H1 (cell line): ENCODE results near the gene PMEPA1. TPM values are rescaled to one million over a fixed set of nuclear protein-coding genes. Genes with fewer than 3 reads are reported as not detected.
A peak's percentile ranks its signal among the peaks of the same experiment; 100 is the strongest.

Source experiments
- CTCF ChIA-PET: fragments of 300-600 bp; sonication (Branson Sonifier 250); formaldehyde crosslinking; loops from one replicate; lab custom pipeline; 2021; ENCODE audit not compliant: partially characterized antibody; lab: Charles Lee
- POLR2A ChIA-PET: fragments of 300-600 bp; sonication (Branson Sonifier 250); formaldehyde crosslinking; loops from one replicate; lab custom pipeline; 2021; ENCODE audit warnings: inconsistent platforms; ENCODE audit not compliant: partially characterized antibody; lab: Charles Lee
- DNase-seq, 2 experiments: peaks; one replicate each; pipeline versions ENCODE4 v3.0.0 to v3.0.0-alpha.2; 2010 to 2022; ENCODE audit warnings: low spot score in 2 of 2, low read depth in 1 of 2, mixed read lengths in 1 of 2
- FAIRE-seq: peaks from 2 replicates; lab custom pipeline; 2011; peaks lifted over from hg19 to GRCh38; lab: Jason Lieb, UNC
- H2AFZ ChIP-seq: 2 replicates; pipeline ENCODE4 v1.8.1; 2012; ENCODE audit warnings: low read length, inconsistent platforms
- H2AK5ac ChIP-seq: 2 replicates; pipeline ENCODE4 v1.6.1; 2013; ENCODE audit warnings: low read depth, low read length
- H2BK120ac ChIP-seq: replicated peaks from 2 replicates; pipeline ENCODE3; 2013; ENCODE audit warnings: low read depth, low read length, inconsistent platforms
- H2BK12ac ChIP-seq: 2 replicates; pipeline ENCODE4 v1.6.1; 2013; ENCODE audit warnings: low read depth, low read length
- H2BK15ac ChIP-seq: 2 replicates; pipeline ENCODE4 v1.6.1; 2013; ENCODE audit warnings: low read length
- H2BK20ac ChIP-seq: 2 replicates; pipeline ENCODE4 v1.6.1; 2013; ENCODE audit warnings: low read length
- H2BK5ac ChIP-seq: 2 replicates; pipeline ENCODE4 v1.6.1; 2013; ENCODE audit warnings: low read depth, low read length
- H3K14ac ChIP-seq: 2 replicates; pipeline ENCODE4 v1.6.1; 2013; ENCODE audit warnings: inconsistent platforms; ENCODE audit not compliant: insufficient read length
- H3K18ac ChIP-seq: 2 replicates; pipeline ENCODE4 v1.6.1; 2013; ENCODE audit warnings: low read length; ENCODE audit errors: extremely low read depth
- H3K23ac ChIP-seq: 2 replicates; pipeline ENCODE4 v1.6.1; 2013; ENCODE audit warnings: inconsistent platforms; ENCODE audit not compliant: insufficient read length
- H3K23me2 ChIP-seq: 2 replicates; pipeline ENCODE4 v1.6.1; 2013; ENCODE audit warnings: low read depth, low read length
- H3K27ac ChIP-seq: 2 replicates; pipeline ENCODE4 v1.6.1; 2011; ENCODE audit warnings: low read depth, low read length, inconsistent platforms
- H3K27me3 ChIP-seq, 4 experiments: replicated peaks in 1 of 4; 1 replicate in 1 of 4; 2 replicates in 3 of 4; pipeline versions ENCODE4 v1.6.1 to v1.8.1; 2011 to 2013; ENCODE audit warnings: low read length in 3 of 4, mild to moderate bottlenecking in 3 of 4, inconsistent platforms in 2 of 4, mixed read lengths in 2 of 4, moderate library complexity in 1 of 4; ENCODE audit not compliant: control insufficient read depth in 3 of 4, insufficient read depth in 3 of 4; ENCODE audit errors: extremely low read depth in 1 of 4
- H3K36me3 ChIP-seq, 4 experiments: 2 replicates each; pipeline versions ENCODE4 v1.6.1 to v1.8.1; 2011 to 2013; ENCODE audit warnings: mild to moderate bottlenecking in 4 of 4, low read length in 3 of 4, moderate library complexity in 2 of 4, control low read depth in 1 of 4, inconsistent platforms in 1 of 4; ENCODE audit not compliant: insufficient read depth in 4 of 4, control insufficient read depth in 2 of 4
- H3K4ac ChIP-seq: replicated peaks from 2 replicates; pipeline ENCODE3; 2013; ENCODE audit warnings: low read length, low read depth, mixed read lengths, inconsistent platforms; ENCODE audit not compliant: insufficient read length
- H3K4me1 ChIP-seq, 4 experiments: replicated peaks in 1 of 4; 1 replicate in 1 of 4; 2 replicates in 3 of 4; pipeline versions ENCODE4 v1.6.1 to v1.8.1; 2011 to 2013; ENCODE audit warnings: low read length in 3 of 4, inconsistent platforms in 2 of 4, mixed read lengths in 1 of 4; ENCODE audit not compliant: insufficient read depth in 4 of 4, control insufficient read depth in 3 of 4
- H3K4me2 ChIP-seq, 2 experiments: 2 replicates each; pipeline versions ENCODE4 v1.6.1 to v1.8.1; 2011 to 2013; ENCODE audit warnings: low read depth in 2 of 2, low read length in 2 of 2, control low read depth in 1 of 2, inconsistent platforms in 1 of 2, mild to moderate bottlenecking in 1 of 2; ENCODE audit not compliant: insufficient read depth in 1 of 2
- H3K4me3 ChIP-seq, 4 experiments: fragments of 200-600, 300-600 bp in 1 of 4; sonication (generic), shearing (Covaris generic), sonication (Bioruptor Twin) in 1 of 4; 2 replicates each; pipeline versions ENCODE4 v1.5.1 to v1.8.1; 2011 to 2016; ENCODE audit warnings: low read length in 4 of 4, low read depth in 3 of 4, control low read depth in 2 of 4, inconsistent platforms in 2 of 4, mild to moderate bottlenecking in 2 of 4, mixed read lengths in 1 of 4, moderate library complexity in 1 of 4; ENCODE audit not compliant: insufficient read depth in 2 of 4; ENCODE audit errors: extremely low read depth in 1 of 4
- H3K56ac ChIP-seq: replicated peaks from 2 replicates; pipeline ENCODE3; 2013; ENCODE audit warnings: low read depth, mild to moderate bottlenecking, mixed read lengths, low read length, inconsistent platforms; ENCODE audit not compliant: insufficient read length
- H3K79me1 ChIP-seq: 2 replicates; pipeline ENCODE4 v1.6.1; 2013; ENCODE audit warnings: low read depth, low read length, control low read depth
- H3K79me2 ChIP-seq, 2 experiments: 2 replicates each; pipeline versions ENCODE4 v1.6.1 to v1.8.1; 2012 to 2013; ENCODE audit warnings: low read length in 2 of 2, mild to moderate bottlenecking in 2 of 2, inconsistent platforms in 1 of 2; ENCODE audit not compliant: insufficient read depth in 2 of 2, control insufficient read depth in 1 of 2
- H3K9ac ChIP-seq, 4 experiments: replicated peaks in 1 of 4; 1 replicate in 1 of 4; 2 replicates in 3 of 4; pipeline versions ENCODE4 v1.6.1 to v1.8.1; 2011 to 2013; ENCODE audit warnings: low read depth in 3 of 4, low read length in 3 of 4, control low read depth in 2 of 4, mild to moderate bottlenecking in 2 of 4, moderate library complexity in 2 of 4, inconsistent platforms in 1 of 4; ENCODE audit errors: extremely low read depth in 1 of 4
- H3K9me3 ChIP-seq, 2 experiments: 2 replicates each; pipeline versions ENCODE4 v1.6.1 to v1.8.1; 2012 to 2013; ENCODE audit warnings: mild to moderate bottlenecking in 2 of 2, moderate library complexity in 2 of 2, control low read depth in 1 of 2, inconsistent platforms in 1 of 2, low read depth in 1 of 2, low read length in 1 of 2, mixed read lengths in 1 of 2; ENCODE audit not compliant: insufficient read depth in 2 of 2
- H4K20me1 ChIP-seq, 2 experiments: replicated peaks in 1 of 2; 2 replicates each; pipeline versions ENCODE3 to v1.8.1; 2011 to 2013; ENCODE audit warnings: inconsistent platforms in 2 of 2, low read length in 2 of 2, mild to moderate bottlenecking in 1 of 2; ENCODE audit not compliant: insufficient read depth in 2 of 2, control insufficient read depth in 1 of 2
- H4K5ac ChIP-seq: 2 replicates; pipeline ENCODE4 v1.6.1; 2013; ENCODE audit warnings: low read length, low read depth, mixed read lengths, inconsistent platforms; ENCODE audit not compliant: insufficient read length
- H4K8ac ChIP-seq: 2 replicates; pipeline ENCODE4 v1.8.0; 2013; ENCODE audit warnings: mild to moderate bottlenecking, moderate library complexity, low read length, inconsistent platforms; ENCODE audit not compliant: insufficient read depth; ENCODE audit errors: extremely low read depth
- H4K91ac ChIP-seq: replicated peaks from 2 replicates; pipeline ENCODE3; 2013; ENCODE audit warnings: low read length, mixed read lengths, inconsistent platforms; ENCODE audit not compliant: insufficient read length
- ASH2L ChIP-seq: fragments of 200-600, 300-600 bp; sonication (generic); IDR thresholded peaks from one replicate; pipeline ENCODE4 v1.7.1; 2017; ENCODE audit warnings: low read length
- CREB1 ChIP-seq: IDR thresholded peaks from 2 replicates; pipeline ENCODE4 v1.6.1; 2012; ENCODE audit warnings: inconsistent platforms
- EZH2 ChIP-seq: fragments of 200-600 bp; sonication (generic); IDR thresholded peaks from 2 replicates; pipeline ENCODE4 v1.7.1; 2012; ENCODE audit warnings: low read depth, mild to moderate bottlenecking, moderate library complexity, low read length, inconsistent platforms; ENCODE audit not compliant: severe bottlenecking
- FOSL1 ChIP-seq: IDR thresholded peaks from 2 replicates; pipeline ENCODE4 v1.6.1; 2011; ENCODE audit warnings: mild to moderate bottlenecking, low read depth, low read length, moderate library complexity; ENCODE audit not compliant: insufficient read depth
- HDAC6 ChIP-seq: IDR thresholded peaks from one replicate; pipeline ENCODE4 v1.7.1; 2012; ENCODE audit warnings: low read depth, mild to moderate bottlenecking, inconsistent platforms, low read length, moderate library complexity
- KDM5A ChIP-seq: fragments of 200-600 bp; IDR thresholded peaks from 2 replicates; pipeline ENCODE4 v1.7.1; 2012; ENCODE audit warnings: mild to moderate bottlenecking, low read length, inconsistent platforms, mixed read lengths
- PHF8 ChIP-seq: fragments of 200-600 bp; sonication (generic); conservative IDR thresholded peaks from 2 replicates; pipeline ENCODE4 v1.7.1; 2012; ENCODE audit warnings: low read depth, mild to moderate bottlenecking, inconsistent platforms, low read length, moderate library complexity
- SIRT6 ChIP-seq: IDR thresholded peaks from one replicate; pipeline ENCODE4 v1.7.1; 2012; ENCODE audit warnings: low read length, inconsistent platforms
- WGBS, 2 experiments: shearing (Covaris generic) in 1 of 2; methylation state at CpG; one replicate each; pipeline versions ENCODE4 v1.1.6 to v1.1.7; 2013 to 2015; ENCODE audit warnings: low lambda C conversion rate in 2 of 2, mixed read lengths in 2 of 2, inconsistent platforms in 1 of 2, low coverage in 1 of 2, missing lambda C conversion rate in 1 of 2; ENCODE audit not compliant: insufficient replicate concordance in 2 of 2, insufficient coverage in 1 of 2, insufficient read length in 1 of 2; ENCODE audit errors: extremely low coverage in 1 of 2, missing lambda C conversion rate in 1 of 2; 5-methylcytosine and 5-hydroxymethylcytosine counted together
- polyA plus RNA-seq, 7 experiments: library from polyadenylated mRNA; depleted of rRNA in 3 of 7; stranded (reverse) in 5 of 7; unstranded in 2 of 7; fragments of >200 nt in 5 of 7; fragments of 200-250 nt in 2 of 7; gene quantifications; 1 replicate in 5 of 7; 2 replicates in 1 of 7; 4 replicates in 1 of 7; pipeline versions ENCODE4 v1.2.1 to v1.2.3, GENCODE V29; 2011 to 2013; ENCODE audit warnings: missing spikeins in 2 of 7, mixed read lengths in 2 of 7
- total RNA-seq: library from RNA; stranded (reverse); fragmentation: NEBNext Ultra II Directional; extraction: Animal tissue kit (Norgen Biotek cat#: 25700); gene quantifications from 2 replicates; pipeline ENCODE4 v1.2.1, GENCODE V29; 2021

Gene PMEPA1
- total and polyA plus RNA-seq, 2 of the 8 experiments (the other 6 are each of a cell fraction or from before 2014, with no cell fraction given): 12.7 to 20.5 TPM

DNA sequence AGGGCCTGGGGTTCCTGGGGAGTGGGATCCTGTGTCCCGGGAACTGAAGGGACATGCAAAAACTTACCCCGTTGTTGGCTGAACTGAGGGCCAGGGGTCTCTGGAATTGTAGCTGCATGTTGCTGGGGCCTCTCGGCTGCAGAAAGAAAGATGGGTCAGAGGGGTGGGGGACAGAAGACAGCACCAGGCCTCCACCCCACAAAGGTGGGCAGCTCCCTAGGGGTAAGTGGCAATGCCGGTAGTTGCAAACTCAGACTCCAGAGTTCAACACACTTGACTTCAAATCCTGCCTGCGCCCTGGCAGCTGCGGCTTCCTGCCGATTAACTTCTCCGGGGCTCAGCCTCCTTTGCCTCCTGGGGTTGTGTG is 94.4 kb downstream of the PMEPA1 start:
- H4K20me1 ChIP-seq: no peaks in the 10 kb centered on the region
- no peak overlapping the region for H3K4me2 ChIP-seq
- no peaks in the 10 kb centered on the region for H3K27me3 ChIP-seq
- no peak overlapping the region for H3K14ac ChIP-seq
- no peak overlapping the region for H3K56ac ChIP-seq
- no peak overlapping the region for H2BK120ac ChIP-seq
- ChIA-PET CTCF (interaction anchor here (0.7 to 2.1 kb wide), 6 partner anchors 39 to 593 kb away, joined by 3 to 6 read pairs (median 4); no protein-coding TSS in a partner anchor), POLR2A (no interaction called here)
- DNase-seq (peak in 1 of 2 experiments; percentile 30), FAIRE-seq (no peak)
- no peak overlapping the region for H3K4me3 ChIP-seq
- no peak overlapping the region for H3K18ac ChIP-seq
- H2BK20ac ChIP-seq: no peak overlapping the region
- no peak overlapping the region for H4K91ac ChIP-seq
- 84% methylated on average over 8 of the region's 8 CpGs; no CpG with 5 or more reads in 1 of the 2 experiments for WGBS, 2 experiments
- no peaks in the 10 kb centered on the region for H3K36me3 ChIP-seq
- H3K4me1 ChIP-seq: no peaks in the 10 kb centered on the region
- H2BK15ac ChIP-seq: no peak overlapping the region
- H4K8ac ChIP-seq: no peak overlapping the region
- H3K4ac ChIP-seq: no peak overlapping the region
- no peaks in the 10 kb centered on the region for H3K79me1 ChIP-seq
- no peaks in the 10 kb centered on the region for H3K9me3 ChIP-seq
- H3K23ac ChIP-seq: no peak overlapping the region
- no peak overlapping the region for H2AK5ac ChIP-seq
- no peak overlapping the region for H4K5ac ChIP-seq
- H2BK5ac ChIP-seq: no peak overlapping the region
- H3K23me2 ChIP-seq: no peaks in the 10 kb centered on the region
- no peak overlapping the region for H3K27ac ChIP-seq
- H2BK12ac ChIP-seq: no peak overlapping the region
- TF ChIP-seq EZH2 (no peak), CREB1 (no peak), HDAC6 (no peak), SIRT6 (no peak), FOSL1 (no peak), PHF8 (no peak), KDM5A (no peak), ASH2L (no peak)
- H2AFZ ChIP-seq: no peak overlapping the region
- no peak overlapping the region for H3K9ac ChIP-seq
- no peaks in the 10 kb centered on the region for H3K79me2 ChIP-seq
